Fibroblast of the aortic adventitia (primary cell): Measurements from ENCODE around the gene APCDD1. TPM values are rescaled to one million over a fixed set of nuclear protein-coding genes. Genes with fewer than 3 reads are reported as not detected.

Source experiments
- DNase-seq: peaks from one replicate; pipeline ENCODE4 v3.0.0-alpha.2; 2010; ENCODE audit warnings: low read depth
- H3K4me3 ChIP-seq: 2 replicates; pipeline ENCODE4 v1.5.1; 2011; ENCODE audit warnings: low read depth, mild to moderate bottlenecking, control low read depth, low read length, moderate library complexity
- total RNA-seq: library from RNA; depleted of rRNA; stranded (reverse); fragments of >200 nt; gene quantifications from 2 replicates; pipeline ENCODE4 v1.2.3, GENCODE V29; 2012; ENCODE audit warnings: low replicate concordance
- TF ChIP-seq, protein P1 (sequence below): IDR thresholded peaks from 2 replicates; pipeline ENCODE4 v1.5.1; 2011; ENCODE audit warnings: mild to moderate bottlenecking, low read length, control low read depth, inconsistent platforms; ENCODE audit not compliant: insufficient read depth

The APCDD1 gene
- total RNA-seq, 1 donor, result 0.09 TPM

DNA sequence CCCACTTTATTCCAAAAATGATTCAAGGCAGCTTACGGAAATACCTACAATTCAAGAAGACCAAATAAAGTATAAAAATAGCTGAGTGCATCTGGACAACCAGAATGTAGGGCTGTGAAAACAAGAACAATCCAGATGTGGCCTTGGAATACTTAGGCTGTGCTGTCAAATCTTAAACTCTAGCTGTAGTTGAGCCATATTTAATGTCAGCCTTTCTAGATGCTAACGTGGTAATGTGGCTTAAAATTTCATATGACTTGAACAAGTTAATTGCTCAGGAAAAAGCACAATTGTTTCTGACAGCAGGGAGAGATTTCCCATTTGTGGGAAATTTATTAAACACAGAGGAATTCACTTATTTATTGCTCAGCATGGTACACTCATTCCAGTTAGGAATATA is 56.8 kb downstream of the APCDD1 start:
- TF ChIP-seq, protein P1, sequence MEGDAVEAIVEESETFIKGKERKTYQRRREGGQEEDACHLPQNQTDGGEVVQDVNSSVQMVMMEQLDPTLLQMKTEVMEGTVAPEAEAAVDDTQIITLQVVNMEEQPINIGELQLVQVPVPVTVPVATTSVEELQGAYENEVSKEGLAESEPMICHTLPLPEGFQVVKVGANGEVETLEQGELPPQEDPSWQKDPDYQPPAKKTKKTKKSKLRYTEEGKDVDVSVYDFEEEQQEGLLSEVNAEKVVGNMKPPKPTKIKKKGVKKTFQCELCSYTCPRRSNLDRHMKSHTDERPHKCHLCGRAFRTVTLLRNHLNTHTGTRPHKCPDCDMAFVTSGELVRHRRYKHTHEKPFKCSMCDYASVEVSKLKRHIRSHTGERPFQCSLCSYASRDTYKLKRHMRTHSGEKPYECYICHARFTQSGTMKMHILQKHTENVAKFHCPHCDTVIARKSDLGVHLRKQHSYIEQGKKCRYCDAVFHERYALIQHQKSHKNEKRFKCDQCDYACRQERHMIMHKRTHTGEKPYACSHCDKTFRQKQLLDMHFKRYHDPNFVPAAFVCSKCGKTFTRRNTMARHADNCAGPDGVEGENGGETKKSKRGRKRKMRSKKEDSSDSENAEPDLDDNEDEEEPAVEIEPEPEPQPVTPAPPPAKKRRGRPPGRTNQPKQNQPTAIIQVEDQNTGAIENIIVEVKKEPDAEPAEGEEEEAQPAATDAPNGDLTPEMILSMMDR, result no peak
- no peak overlapping the region for H3K4me3 ChIP-seq
- no peak for DNase-seq

DNA sequence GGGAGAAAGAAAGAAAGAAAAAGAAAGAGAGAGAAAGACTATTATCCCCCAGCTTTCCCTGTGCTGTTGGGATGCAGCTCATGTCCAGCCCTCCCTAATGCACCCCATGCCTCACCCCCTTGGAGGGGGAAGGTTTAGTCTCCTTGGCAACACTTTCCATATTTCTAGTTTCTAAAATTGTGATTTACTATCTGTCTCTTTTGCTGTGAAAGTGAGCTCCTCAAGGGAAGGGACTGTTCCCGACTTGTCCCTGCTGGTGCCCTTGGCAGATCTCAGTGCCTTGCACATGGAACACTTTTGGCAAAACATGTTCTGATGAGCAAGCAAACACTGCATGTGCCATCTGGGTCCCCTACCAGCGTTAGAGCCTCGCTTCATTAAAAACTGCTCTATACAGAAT is 59.6 kb downstream of the APCDD1 start:
- TF ChIP-seq, protein P1, result no peak
- DNase-seq, result no peak
- H3K4me3 ChIP-seq, result no peak overlapping the region

DNA sequence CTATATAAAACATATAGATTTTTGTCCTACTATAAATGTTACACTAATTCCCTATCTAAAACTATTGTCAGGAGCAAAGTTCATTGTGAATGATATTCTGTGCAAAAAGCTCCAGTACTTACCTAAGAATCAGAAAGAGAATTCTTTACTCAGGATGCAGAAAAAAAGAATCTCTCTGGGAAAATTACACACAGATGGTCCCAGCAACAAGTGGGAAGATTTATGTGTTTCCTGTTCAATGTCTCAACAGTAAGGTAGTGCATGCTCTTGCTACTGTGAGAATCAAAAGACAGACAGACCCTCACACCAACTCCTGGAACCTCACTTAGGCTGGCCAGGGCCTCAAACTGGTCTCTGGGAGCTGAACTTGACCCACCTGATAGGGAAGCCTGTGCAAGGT is 60.2 kb downstream of the APCDD1 start:
- TF ChIP-seq, protein P1, result no peak
- no peak for DNase-seq
- no peak overlapping the region for H3K4me3 ChIP-seq

DNA sequence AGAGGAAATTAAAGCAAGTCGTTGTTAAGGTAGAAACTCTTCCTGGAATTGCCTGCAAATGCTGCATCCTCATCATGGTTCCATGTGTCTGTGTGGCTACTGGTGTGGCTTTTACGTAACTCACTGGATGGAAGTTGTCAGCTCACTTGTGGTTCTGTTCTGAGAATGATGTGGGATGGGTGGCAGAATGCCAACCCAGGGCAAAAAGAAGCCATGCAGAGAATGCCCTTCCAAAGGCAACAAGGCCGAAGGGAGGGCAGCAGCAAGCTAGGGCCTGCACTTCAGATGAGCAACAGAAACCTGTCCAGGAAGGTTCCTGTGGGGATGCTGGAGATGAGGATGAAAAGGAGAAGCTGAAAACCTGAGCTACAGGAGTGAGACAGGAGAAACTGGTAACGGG is 61.0 kb downstream of the APCDD1 start:
- no peak overlapping the region for H3K4me3 ChIP-seq
- no peak for DNase-seq
- TF ChIP-seq, protein P1, result no peak

DNA sequence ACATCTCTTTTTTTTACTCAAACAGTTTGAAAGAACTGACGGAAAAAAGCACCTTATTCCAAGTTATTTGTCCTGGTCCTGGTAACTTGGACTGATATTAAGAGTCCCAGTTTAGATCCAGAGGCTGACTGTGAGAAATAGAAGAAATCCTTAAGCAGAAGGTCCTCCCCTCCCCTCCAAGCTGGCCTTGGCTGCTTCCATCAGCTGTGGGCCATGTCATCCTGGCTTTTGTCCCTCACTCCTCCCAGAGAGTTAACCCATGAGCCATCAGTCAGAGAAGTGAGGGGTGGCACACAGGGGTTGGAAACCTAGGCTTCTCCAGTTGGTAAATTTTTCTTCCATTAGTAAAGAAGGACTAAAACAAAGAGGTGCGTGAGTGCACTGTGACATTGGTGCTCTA is 61.6 kb downstream of the APCDD1 start:
- H3K4me3 ChIP-seq, result no peak overlapping the region
- TF ChIP-seq, protein P1, result no peak
- no peak for DNase-seq

DNA sequence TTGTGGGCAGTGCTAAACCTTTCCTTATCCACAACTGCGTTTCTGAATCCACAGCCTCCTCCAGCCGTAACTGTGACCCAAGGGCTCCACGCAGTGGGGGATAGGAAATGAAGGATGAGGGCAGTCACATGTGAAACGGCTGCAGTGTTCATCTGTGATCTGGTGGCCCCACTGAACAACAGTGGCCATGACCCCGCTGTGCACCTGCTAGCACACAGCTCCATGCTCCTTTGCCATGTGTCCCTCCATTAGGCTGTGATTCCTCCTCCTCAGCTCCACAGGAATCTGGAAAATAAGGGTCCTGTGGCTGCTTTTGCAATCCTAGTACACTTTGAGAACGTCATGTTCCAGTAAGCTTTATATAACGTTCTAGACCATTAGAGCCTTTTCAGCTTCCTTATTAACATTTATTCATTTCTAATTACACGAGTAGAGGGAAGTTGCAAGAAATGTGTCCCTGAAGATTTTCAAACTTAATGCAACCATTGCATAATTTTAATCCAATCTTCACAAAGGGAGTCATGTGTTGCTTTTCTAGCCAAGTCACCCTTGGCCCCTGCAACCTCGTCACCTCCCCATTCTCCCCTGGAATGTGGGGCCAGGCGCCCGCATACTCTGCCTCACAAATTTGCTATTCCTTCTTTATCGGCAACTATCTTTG is 64.3 kb downstream of the APCDD1 start:
- H3K4me3 ChIP-seq, result no peak overlapping the region
- TF ChIP-seq, protein P1, result peak; percentile 33
- peak; percentile 39 for DNase-seq

DNA sequence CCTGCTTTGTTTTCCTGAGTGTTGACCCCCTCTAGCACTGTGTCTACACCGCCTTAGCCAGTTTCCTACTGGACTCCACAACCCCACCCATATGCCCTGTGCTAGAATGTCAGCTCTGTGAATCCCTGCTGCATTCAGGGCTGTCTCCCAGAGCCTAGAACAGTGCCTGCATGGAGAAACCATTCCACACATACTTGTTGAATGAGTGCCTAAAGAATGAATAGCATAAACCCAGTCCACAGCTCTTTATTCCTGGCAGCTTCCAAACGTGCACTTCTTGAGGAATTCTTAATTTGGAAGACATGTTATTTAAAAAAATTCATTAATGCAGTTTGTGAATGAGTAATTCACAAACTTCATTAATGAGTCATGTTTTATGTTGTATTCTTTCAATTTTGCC is 64.9 kb downstream of the APCDD1 start:
- no peak overlapping the region for H3K4me3 ChIP-seq
- DNase-seq, result peak; percentile 33
- TF ChIP-seq, protein P1, result no peak
